GM18499 (cell line): ENCODE data around the gene KLF11.
"Not testable (repeated sequence)": the region's sequence is repeated elsewhere in the genome, so short reads cannot be mapped to it uniquely, and the experiment has no call there.

ENCODE experiments used
- ATAC-seq: cut with Tn5 transposase; IDR thresholded peaks from one replicate; pipeline ENCODE4 v1.9.1; 2021; ENCODE audit warnings: moderate number of reproducible peaks; ENCODE audit not compliant: insufficient read depth, unreplicated experiment

The KLF11 gene

DNA sequence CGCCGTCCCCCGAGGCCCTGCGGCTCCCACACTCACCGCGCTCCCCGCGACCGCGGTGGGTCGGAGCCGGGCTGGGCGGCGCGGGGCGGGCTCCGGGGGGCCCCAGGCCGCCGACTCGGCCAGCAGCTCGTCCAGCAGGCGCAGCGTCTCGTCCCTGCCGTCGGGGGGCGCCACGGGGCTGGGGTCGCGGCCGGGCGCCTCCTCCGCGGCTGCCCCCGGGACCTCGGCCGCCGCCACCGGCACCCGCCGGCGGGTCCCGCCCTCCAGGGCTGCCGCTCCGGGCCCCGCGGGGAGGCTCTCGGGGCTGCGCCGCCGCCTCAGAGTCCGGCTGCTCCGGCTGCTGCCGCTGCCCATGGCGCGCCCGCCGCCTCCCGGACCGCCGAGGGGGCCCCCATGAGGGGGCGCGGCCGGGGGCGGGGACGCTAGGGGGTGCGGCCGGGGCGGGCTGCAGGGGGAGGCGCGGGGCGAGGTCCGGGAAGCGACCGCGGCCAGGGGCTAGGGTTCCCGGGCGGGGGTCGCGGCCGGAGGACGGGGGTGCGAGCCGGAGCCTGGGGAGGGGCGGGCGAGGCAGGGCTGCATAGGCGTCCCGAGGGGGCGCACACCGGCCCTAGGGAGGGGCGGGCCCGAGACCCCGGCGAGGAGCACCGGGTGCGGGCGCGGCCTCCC is 36.7 kb downstream of the KLF11 start, which contains the start of gene CYS1:
CYS1 (minus strand) TSS at position 542 of the 666 bp plus-strand sequence; CDS start at position 354, 188 bp downstream.
- no peak for ATAC-seq

GRCh38 chr2:10080536-10081304 is 37.4 kb downstream of the KLF11 start:
- ATAC-seq: no peak

- ATAC-seq: no peak
Measured at GRCh38 chr2:10083046-10083445, 39.7 kb downstream of the KLF11 start.

DNA sequence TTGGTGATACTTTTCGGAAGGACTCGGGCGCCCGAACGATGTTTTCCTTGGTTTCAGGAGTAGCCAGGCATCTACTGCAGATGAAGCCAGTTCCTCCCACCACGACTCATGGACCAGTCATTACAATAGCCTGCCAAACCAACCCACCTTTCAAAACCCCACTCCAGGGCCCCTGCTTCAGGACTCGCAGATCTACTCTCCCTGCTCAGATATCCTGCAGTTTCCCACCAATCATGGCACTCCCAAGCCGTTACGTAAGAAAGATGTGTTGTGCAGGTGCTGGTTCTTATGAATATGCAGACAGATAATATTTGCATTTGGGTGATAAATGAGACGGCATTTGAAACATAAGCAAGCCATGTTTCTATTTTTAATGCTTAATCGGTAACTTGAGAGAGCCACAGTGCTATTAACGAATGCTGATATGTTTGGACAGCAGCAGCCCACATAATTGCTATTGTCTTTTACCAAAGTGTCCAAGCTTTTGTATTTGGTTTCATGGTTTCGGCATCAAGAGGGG is 40.4 kb downstream of the KLF11 start:
- no peak for ATAC-seq

DNA sequence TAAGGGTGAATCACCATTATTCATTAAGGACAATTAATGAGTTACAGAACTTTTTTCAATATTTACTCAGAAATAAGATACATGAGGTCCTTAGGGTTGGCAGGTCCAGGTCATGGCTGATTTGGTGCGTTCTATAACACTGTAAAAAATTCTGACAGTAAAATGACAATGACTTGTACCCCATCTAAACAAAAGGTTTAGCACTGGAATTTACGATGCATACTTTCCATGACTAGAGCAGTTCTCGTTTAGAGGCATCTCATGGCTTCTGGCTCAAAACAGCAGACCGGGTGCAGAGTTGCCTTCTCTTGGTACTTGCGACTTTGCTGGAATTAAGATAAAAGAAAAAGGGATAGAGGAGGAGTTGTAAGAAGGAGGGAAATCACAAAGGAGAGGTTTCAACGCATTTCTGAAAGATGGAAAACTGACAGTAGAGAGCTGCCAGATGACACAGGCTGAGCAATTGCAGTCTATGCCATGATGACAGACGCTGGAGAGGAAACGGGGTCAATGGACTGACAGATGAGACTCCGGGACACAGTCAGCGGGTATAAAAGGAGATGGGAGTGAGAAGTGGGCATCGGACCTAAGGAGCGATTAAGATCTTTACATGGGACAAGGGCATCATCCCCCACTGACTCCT is 41.0 kb downstream of the KLF11 start:
- no peak for ATAC-seq

DNA sequence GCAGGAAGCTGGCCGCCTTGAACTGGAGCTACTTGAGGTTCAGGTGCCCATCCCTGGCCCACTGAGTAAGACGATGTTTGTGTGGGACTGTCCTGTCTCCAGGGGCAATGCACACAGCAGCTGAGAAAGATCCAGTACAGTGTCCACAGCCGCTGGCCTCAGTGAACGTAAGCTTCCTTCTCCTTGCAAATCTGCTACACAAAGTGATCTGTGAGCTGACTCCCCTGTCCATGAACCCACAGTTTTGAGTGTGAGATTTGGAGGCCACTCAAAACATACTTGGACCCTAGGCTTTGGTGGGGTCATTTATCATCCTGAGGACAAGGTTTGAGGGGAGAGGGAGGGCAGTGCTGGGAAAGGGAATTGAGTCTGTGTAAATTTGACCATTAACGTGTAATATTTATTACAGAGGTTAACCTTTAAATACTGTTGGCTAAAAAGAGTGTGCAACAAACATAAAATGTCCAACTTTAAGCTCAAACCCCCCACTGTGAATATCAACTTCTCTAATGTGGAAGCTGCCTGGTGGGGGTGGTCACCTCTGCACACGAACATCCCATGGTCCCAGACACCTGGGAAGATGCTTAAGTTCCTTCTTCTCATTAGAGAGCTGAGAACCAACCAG is 41.8 kb downstream of the KLF11 start:
- no peak for ATAC-seq

- ATAC-seq: no peak
Measured at GRCh38 chr2:10085668-10086059, 42.3 kb downstream of the KLF11 start.

GRCh38 chr2:10086950-10087349 is 43.6 kb downstream of the KLF11 start:
- ATAC-seq: no peak

DNA sequence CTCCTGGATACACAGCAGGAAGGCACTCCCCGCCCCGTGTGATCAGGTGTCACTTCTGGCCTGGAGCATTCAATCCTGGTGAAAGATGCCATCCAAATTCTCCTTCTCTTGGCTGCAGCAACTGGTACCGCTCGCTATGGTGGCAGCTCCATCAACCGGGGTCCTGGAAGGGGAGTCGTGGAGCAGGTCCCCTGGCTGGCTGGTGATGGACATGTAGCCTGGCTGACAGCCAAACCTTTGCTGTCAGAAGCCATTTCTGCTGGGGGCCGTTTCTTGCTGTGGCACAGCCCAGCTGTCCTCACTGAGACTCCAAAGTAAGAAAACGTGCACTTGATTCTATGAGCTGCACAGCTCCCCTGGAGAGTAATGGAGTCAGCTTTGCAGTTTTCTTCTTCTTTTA is 44.0 kb downstream of the KLF11 start:
- ATAC-seq: no peak

GRCh38 chr2:10089565-10090190 is 46.3 kb downstream of the KLF11 start:
- no peak for ATAC-seq

DNA sequence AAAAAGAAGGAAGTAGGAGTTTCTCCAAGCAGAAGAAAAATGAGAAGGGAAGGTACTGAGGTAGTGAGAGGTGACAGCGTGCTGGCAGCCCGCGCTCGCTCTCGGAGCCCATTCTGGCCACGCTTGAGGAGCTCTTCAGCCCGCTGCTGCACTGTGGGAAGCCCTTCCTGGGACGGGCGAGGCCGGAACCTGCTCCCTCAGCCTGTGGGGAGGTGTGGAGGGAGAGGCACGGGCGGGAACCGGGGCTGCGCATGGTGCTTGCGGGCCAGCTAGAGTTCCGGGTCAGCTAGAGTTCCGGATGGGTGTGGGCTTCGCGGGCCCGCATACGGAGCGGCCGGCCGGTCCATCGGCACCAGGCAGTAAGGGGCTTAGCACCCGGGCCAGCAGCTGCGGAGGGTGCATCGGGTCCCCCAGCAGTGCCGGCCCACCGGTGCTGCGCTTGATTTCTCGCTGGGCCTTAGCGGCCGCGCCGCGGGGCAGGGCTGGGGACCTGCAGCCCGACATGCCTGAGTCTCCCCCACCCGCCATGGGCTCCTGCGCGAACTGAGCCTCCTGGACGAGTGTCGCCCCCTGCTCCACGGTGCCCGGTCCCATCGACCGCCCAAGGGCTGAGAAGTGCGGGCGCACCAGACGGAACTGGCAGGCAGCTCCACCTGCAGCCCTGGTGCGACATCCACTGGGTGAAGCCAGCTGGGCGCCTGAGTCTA is 48.0 kb downstream of the KLF11 start:
- no peak for ATAC-seq

- not testable (repeated sequence) for ATAC-seq
Measured at GRCh38 chr2:10091889-10092244, 48.5 kb downstream of the KLF11 start.

- ATAC-seq: no peak
Measured at GRCh38 chr2:10094271-10094814, 51.0 kb downstream of the KLF11 start.

DNA sequence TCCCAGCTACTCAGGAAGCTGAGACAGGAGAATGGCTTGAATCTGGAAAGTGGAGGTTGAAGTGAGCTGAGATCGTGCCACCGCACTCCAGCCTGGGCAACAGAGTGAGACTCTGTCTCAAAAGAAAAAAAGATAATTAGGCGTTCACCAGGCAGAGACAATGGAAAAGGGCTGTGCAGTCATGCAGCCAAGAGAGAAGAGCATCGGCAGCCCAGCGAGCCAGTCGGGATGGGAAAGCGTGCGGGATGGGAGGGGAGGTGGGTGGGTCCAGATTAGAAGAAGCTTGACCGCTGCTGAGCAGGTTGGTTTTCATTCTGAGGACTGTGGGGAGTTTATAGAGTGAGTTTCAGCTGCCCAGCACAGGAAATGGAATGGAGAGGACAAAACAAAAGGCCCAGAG is 51.8 kb downstream of the KLF11 start:
- no peak for ATAC-seq

DNA sequence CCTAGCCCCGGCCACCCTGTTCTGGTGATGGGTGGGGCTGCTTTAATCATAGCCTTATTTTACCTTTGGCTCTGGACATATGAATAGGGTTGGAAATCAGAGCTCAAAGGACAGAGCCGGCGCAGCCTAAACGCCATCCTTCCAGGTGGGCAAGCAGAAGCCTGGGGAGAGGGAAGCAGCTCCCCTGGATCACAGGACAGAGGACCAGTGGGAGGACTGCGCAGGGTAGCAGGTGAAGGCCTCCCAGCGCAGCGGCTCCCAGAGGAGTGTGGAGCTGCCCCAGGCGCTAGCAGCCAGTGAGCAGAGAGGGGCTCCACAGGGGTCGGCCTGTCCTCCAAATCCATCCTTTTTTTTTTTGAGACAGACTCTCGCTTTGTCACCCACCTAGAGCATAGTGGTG is 53.3 kb downstream of the KLF11 start:
- no peak for ATAC-seq

DNA sequence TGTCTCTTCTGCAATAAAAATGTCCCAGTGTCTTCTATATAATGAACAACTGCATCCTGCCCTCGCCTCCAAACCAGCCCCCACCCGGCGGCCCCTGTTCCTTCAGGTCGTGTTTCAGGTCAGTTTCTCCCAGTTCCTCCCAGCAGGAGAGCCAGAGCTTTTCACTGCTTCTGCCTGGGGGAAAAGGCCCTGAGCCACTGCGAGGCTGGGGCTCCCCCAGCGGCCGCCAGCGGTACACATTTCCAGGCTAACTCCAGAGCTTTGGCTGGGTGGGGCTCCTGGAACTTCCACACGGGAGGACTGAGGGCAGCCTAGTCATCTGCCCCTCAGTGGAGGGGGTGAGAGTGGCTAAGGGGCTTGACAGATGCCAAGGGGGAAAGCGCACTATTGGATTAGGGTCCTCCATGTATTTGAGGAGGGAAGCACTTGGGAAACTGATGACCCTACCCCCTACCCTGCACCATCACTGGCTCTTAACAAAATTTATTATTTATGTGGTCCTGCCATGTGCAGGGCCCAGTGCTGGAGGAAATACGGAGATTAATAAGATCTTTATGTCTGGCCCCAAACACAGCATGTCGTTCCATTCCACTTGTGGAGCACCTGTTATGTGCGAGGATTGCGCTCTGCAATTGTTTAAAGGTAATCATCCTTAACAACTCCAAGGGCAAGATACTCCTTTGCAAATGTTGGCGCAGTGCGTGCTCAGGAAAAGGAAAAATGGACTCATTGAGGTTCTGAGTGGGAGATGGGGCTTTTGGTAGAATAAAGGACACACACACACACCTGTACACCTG is 54.2 kb downstream of the KLF11 start:
- no peak for ATAC-seq

- ATAC-seq: no peak
Measured at GRCh38 chr2:10101491-10101890, 58.1 kb downstream of the KLF11 start.

GRCh38 chr2:10103179-10103578 is 59.8 kb downstream of the KLF11 start:
- no peak for ATAC-seq
